Inferior parietal cortex (tissue), 1 donor: Measurements from ENCODE around the gene ATF7IP.
"Not testable (repeated sequence)": the region's sequence is repeated elsewhere in the genome, so short reads cannot be mapped to it uniquely, and the experiment has no call there.

Experiments used
- DNase-seq: peaks from one replicate; pipeline ENCODE4 v3.0.0-alpha.2; 2016; ENCODE audit errors: extremely low spot score

The ATF7IP gene

GRCh38 chr12:14367040-14367661, 1.7 kb downstream of the ATF7IP start:
- DNase-seq, result no peak

GRCh38 chr12:14369311-14369710, 3.8 kb downstream of the ATF7IP start:
- DNase-seq, result no peak

GRCh38 chr12:14373217-14373616, 7.7 kb downstream of the ATF7IP start:
- no peak for DNase-seq

GRCh38 chr12:14379508-14379907, 14.0 kb downstream of the ATF7IP start:
- no peak for DNase-seq

- peak; percentile 77 for DNase-seq
Measured at GRCh38 chr12:14384783-14385638, 19.5 kb downstream of the ATF7IP start.

- DNase-seq, result no peak
Measured at GRCh38 chr12:14387219-14387871, 21.9 kb downstream of the ATF7IP start.

- no peak for DNase-seq
Measured at GRCh38 chr12:14390449-14390848, 25.0 kb downstream of the ATF7IP start.

- DNase-seq, result no peak
Measured at GRCh38 chr12:14390870-14391530, 25.5 kb downstream of the ATF7IP start.

- no peak for DNase-seq
Measured at GRCh38 chr12:14393751-14394150, 28.3 kb downstream of the ATF7IP start.

GRCh38 chr12:14394317-14395073, 29.0 kb downstream of the ATF7IP start:
- DNase-seq, result peak; percentile 81

- DNase-seq, result no peak
Measured at GRCh38 chr12:14395074-14395778, 29.7 kb downstream of the ATF7IP start.

GRCh38 chr12:14396071-14396470, 30.6 kb downstream of the ATF7IP start:
- no peak for DNase-seq

- DNase-seq, result no peak
Measured at GRCh38 chr12:14399871-14400270, 34.4 kb downstream of the ATF7IP start.

- no peak for DNase-seq
Measured at GRCh38 chr12:14400599-14400998, 35.1 kb downstream of the ATF7IP start.

- DNase-seq, result not testable (repeated sequence)
Measured at GRCh38 chr12:14401267-14401666, 35.8 kb downstream of the ATF7IP start.

GRCh38 chr12:14402697-14403096, 37.2 kb downstream of the ATF7IP start:
- no peak for DNase-seq

- DNase-seq, result no peak
Measured at GRCh38 chr12:14403293-14403692, 37.8 kb downstream of the ATF7IP start.

- peak; percentile 75 for DNase-seq
Measured at GRCh38 chr12:14403711-14404196, 38.3 kb downstream of the ATF7IP start.

GRCh38 chr12:14405407-14405806, 39.9 kb downstream of the ATF7IP start:
- not testable (repeated sequence) for DNase-seq

- DNase-seq, result no peak
Measured at GRCh38 chr12:14408208-14408607, 42.7 kb downstream of the ATF7IP start.

- no peak for DNase-seq
Measured at GRCh38 chr12:14410177-14410576, 44.7 kb downstream of the ATF7IP start.
